GM23338 (cell line): ENCODE results near the gene SLC2A5. TPM values are rescaled to one million over a fixed set of nuclear protein-coding genes. Genes with fewer than 3 reads are reported as not detected.
"Not testable (repeated sequence)": the region's sequence is repeated elsewhere in the genome, so short reads cannot be mapped to it uniquely, and the experiment has no call there.

Source experiments
- ATAC-seq: fragments of 200-7000 bp; cut with Tn5 transposase; 3 replicates; pipeline ENCODE4 v1.9.1; 2020
- DNase-seq: peaks from one replicate; pipeline ENCODE4 v3.0.0-alpha.2; 2015; ENCODE audit warnings: low spot score
- H2AFZ ChIP-seq: fragments of 200-600 bp; sonication (generic); 2 replicates; pipeline ENCODE4 v1.8.0; 2016; ENCODE audit warnings: antibody characterized with exemption, mild to moderate bottlenecking, moderate library complexity
- H3F3A ChIP-seq: fragments of 200-600 bp; sonication (generic); replicated peaks from 2 replicates; pipeline ENCODE4 v1.8.0; 2017; ENCODE audit warnings: antibody characterized with exemption, mixed run types, low read depth
- H3K27ac ChIP-seq: fragments of 200-600 bp; sonication (generic); 2 replicates; pipeline ENCODE4 v1.6.1; 2016; ENCODE audit warnings: low read depth
- H3K27me3 ChIP-seq: fragments of 200-600 bp; sonication (generic); 2 replicates; pipeline ENCODE4 v1.8.0; 2016; ENCODE audit warnings: mild to moderate bottlenecking, mixed run types, moderate library complexity; ENCODE audit not compliant: insufficient read depth
- H3K36me3 ChIP-seq: fragments of 200-600 bp; sonication (generic); 2 replicates; pipeline ENCODE4 v1.8.0; 2016; ENCODE audit warnings: mild to moderate bottlenecking; ENCODE audit not compliant: insufficient read depth
- H3K4me1 ChIP-seq: fragments of 200-600 bp; sonication (generic); 2 replicates; pipeline ENCODE4 v1.8.0; 2016; ENCODE audit warnings: mild to moderate bottlenecking, moderate library complexity; ENCODE audit not compliant: insufficient read depth
- H3K4me2 ChIP-seq: fragments of 200-600 bp; sonication (generic); 2 replicates; pipeline ENCODE4 v1.7.1; 2017; ENCODE audit warnings: mixed run types
- H3K4me3 ChIP-seq: fragments of 200-600 bp; sonication (generic); 2 replicates; pipeline ENCODE4 v1.6.1; 2016; ENCODE audit warnings: mixed run types
- H3K79me2 ChIP-seq: fragments of 200-600 bp; sonication (generic); replicated peaks from 2 replicates; pipeline ENCODE4 v1.8.0; 2017; ENCODE audit warnings: mild to moderate bottlenecking; ENCODE audit not compliant: insufficient read depth
- H3K9me2 ChIP-seq: fragments of 200-600 bp; sonication (generic); 2 replicates; pipeline ENCODE4 v1.8.0; 2017; ENCODE audit not compliant: insufficient read depth
- H4K20me1 ChIP-seq: fragments of 200-600 bp; sonication (generic); replicated peaks from 2 replicates; pipeline ENCODE4 v1.8.0; 2017; ENCODE audit warnings: mild to moderate bottlenecking; ENCODE audit not compliant: insufficient read depth
- H3K27ac Mint-ChIP-seq: 2 replicates; pipeline ENCODE4 v1.8.0; 2020; ENCODE audit warnings: inconsistent platforms, mild to moderate bottlenecking, moderate library complexity, mixed read lengths
- H3K27me3 Mint-ChIP-seq: 3 replicates; pipeline ENCODE4 v1.8.0; 2022; ENCODE audit warnings: low read depth, mild to moderate bottlenecking, moderate library complexity, mixed read lengths, inconsistent platforms; ENCODE audit not compliant: insufficient read depth, poor library complexity
- H3K36me3 Mint-ChIP-seq: 3 replicates; pipeline ENCODE4 v1.8.0; 2021; ENCODE audit warnings: low read depth, mild to moderate bottlenecking, inconsistent platforms, moderate library complexity, mixed read lengths
- H3K4me1 Mint-ChIP-seq: 3 replicates; pipeline ENCODE4 v1.8.0; 2020; ENCODE audit warnings: mild to moderate bottlenecking, inconsistent platforms, mixed read lengths
- H3K4me3 Mint-ChIP-seq: 3 replicates; pipeline ENCODE4 v1.8.0; 2021; ENCODE audit warnings: moderate library complexity, mild to moderate bottlenecking, inconsistent platforms, mixed read lengths
- H3K9me3 Mint-ChIP-seq: 3 replicates; pipeline ENCODE4 v1.8.0; 2020; ENCODE audit warnings: moderate library complexity, mild to moderate bottlenecking, inconsistent platforms, mixed read lengths
- CREB1 ChIP-seq: fragments of 250-450 bp; sonication (Bioruptor Pico); IDR thresholded peaks from 2 replicates; pipeline ENCODE4 v1.5.0; 2020; ENCODE audit warnings: low read depth, mild to moderate bottlenecking, moderate library complexity
- CTCF ChIP-seq, 2 experiments: fragments of 200-600 bp in 1 of 2; sonication (generic) in 1 of 2; conservative IDR thresholded peaks; 2 replicates each; pipeline versions ENCODE4 v1.5.1 to v1.6.1; 2016 to 2017; ENCODE audit warnings: antibody characterized with exemption in 2 of 2, low read depth in 2 of 2, mild to moderate bottlenecking in 2 of 2, moderate library complexity in 1 of 2
- EZH2 ChIP-seq: fragments of 200-600 bp; sonication (generic); IDR thresholded peaks from one replicate; pipeline ENCODE4 v1.8.0; 2017; ENCODE audit warnings: antibody characterized with exemption, mild to moderate bottlenecking, low read depth; ENCODE audit not compliant: unreplicated experiment
- JUNB ChIP-seq: IDR thresholded peaks from one replicate; pipeline ENCODE4 v1.6.1; 2016; ENCODE audit warnings: antibody characterized with exemption; ENCODE audit not compliant: unreplicated experiment
- NANOG ChIP-seq: IDR thresholded peaks from 2 replicates; pipeline ENCODE4 v1.6.1; 2016; ENCODE audit warnings: antibody characterized with exemption, borderline replicate concordance
- polyA plus RNA-seq: library from polyadenylated mRNA; unstranded; fragments of >200 nt; fragmentation: Nextera tagmentation; extraction: Ambion mirVana; gene quantifications from 2 replicates; pipeline ENCODE4 v1.2.1, GENCODE V29; 2016
- total RNA-seq: library from RNA; depleted of rRNA; stranded (reverse); fragments of >200 nt; shearing (Covaris generic); gene quantifications from 2 replicates; pipeline ENCODE4 v1.2.3, GENCODE V29; 2014
- TF ChIP-seq, protein P1 (sequence below): IDR thresholded peaks from 2 replicates; pipeline ENCODE4 v1.6.1; 2016; ENCODE audit warnings: antibody characterized with exemption
- TF ChIP-seq, protein P2 (sequence below): IDR thresholded peaks from one replicate; pipeline ENCODE4 v1.6.1; 2018; ENCODE audit warnings: antibody characterized with exemption; ENCODE audit not compliant: unreplicated experiment

Gene SLC2A5
- total and polyA plus RNA-seq, 2 experiments from 2014 or later = 0.03 TPM; not detected in 1

DNA sequence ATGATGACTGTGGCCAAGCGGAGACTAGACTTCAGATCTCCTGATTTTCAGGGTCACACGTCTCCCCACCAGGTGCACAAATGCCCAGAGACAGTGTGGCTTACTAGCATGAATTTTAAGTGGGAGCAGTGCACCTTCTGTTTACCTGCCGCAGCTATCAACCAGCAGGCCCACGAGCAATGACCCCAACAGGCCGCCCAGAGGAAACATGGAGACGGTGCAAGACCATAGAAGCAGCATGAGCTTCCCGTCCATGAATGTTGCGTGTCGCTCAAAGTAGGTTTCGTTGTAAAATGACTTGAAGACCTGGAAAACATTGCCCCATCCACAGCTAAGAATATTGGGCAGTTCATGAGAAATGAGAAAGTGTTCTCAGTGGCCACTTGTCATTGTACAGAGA is 46.7 kb downstream of the SLC2A5 start:
- no peaks in the 10 kb centered on the region for H3K9me2 ChIP-seq
- H3F3A ChIP-seq = no peaks in the 10 kb centered on the region
- no peaks in the 10 kb centered on the region for H3K36me3 ChIP-seq
- no peaks in the 10 kb centered on the region for H3K4me1 ChIP-seq
- H3K27ac ChIP-seq = no peak overlapping the region
- Mint-ChIP-seq H3K4me3 (no peak overlapping the region), H3K27me3 (peaks cover 5% of the 10 kb centered on the region), H3K9me3 (no peaks in the 10 kb centered on the region), H3K36me3 (no peaks in the 10 kb centered on the region), H3K27ac (no peak overlapping the region), H3K4me1 (no peaks in the 10 kb centered on the region)
- no peak overlapping the region for H3K4me3 ChIP-seq
- peak overlapping the region; percentile 33; the same call in 1 of the 2 replicates for H2AFZ ChIP-seq
- no peaks in the 10 kb centered on the region for H3K27me3 ChIP-seq
- ATAC-seq (peak; percentile 55), DNase-seq (peak; percentile 31)
- H4K20me1 ChIP-seq = no peaks in the 10 kb centered on the region
- TF ChIP-seq NANOG = no peak
- no peak overlapping the region for H3K4me2 ChIP-seq
- no peaks in the 10 kb centered on the region for H3K79me2 ChIP-seq

GRCh38 chr1:9022026-9022738 is 47.3 kb downstream of the SLC2A5 start:
- H3K27me3 ChIP-seq, H3K4me1 Mint-ChIP-seq, H3K27me3 Mint-ChIP-seq, H3K36me3 ChIP-seq, H3K9me2 ChIP-seq, H3K79me2 ChIP-seq, H3K4me1 ChIP-seq, ATAC-seq, H3K36me3 Mint-ChIP-seq, H2AFZ ChIP-seq, H3K27ac Mint-ChIP-seq, H3K27ac ChIP-seq, H3K4me3 ChIP-seq, DNase-seq, H3K4me3 Mint-ChIP-seq, H3F3A ChIP-seq, H4K20me1 ChIP-seq, H3K9me3 Mint-ChIP-seq, H3K4me2 ChIP-seq: not testable (repeated sequence)

DNA sequence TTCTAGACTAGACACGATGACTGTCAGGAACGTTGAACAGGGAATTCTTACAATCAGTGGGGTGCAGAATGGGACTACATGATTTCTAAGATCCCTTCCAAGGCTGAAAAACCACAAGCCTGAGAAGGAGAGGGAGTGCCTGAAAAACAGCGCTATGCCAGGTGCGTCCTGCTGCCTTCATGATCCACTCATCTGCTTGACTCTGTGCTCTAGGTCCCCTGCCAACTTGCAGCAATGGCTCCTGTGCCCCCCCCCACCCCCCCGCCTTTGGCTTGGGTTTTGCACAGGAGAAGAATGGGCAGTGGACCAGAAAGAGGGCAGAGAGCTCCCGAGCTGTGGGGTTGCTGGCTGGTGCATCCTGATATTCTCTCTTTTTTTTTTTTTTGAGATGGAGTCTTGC is 49.1 kb downstream of the SLC2A5 start:
- Histone ChIP-seq H3K9me2 (no peaks in the 10 kb centered on the region), H3K27ac (no peak overlapping the region), H4K20me1 (no peaks in the 10 kb centered on the region; the same call in 1 of the 2 replicates), H3K79me2 (no peaks in the 10 kb centered on the region), H3F3A (no peaks in the 10 kb centered on the region), H3K27me3 (no peaks in the 10 kb centered on the region), H3K4me2 (no peak overlapping the region), H3K4me1 (no peaks in the 10 kb centered on the region), H2AFZ (no peak overlapping the region), H3K36me3 (no peaks in the 10 kb centered on the region), H3K4me3 (no peak overlapping the region)
- no peak overlapping the region for H3K4me3 Mint-ChIP-seq
- no peaks in the 10 kb centered on the region for H3K9me3 Mint-ChIP-seq
- no peak overlapping the region for H3K27ac Mint-ChIP-seq
- ATAC-seq = no peak
- DNase-seq = no peak
- H3K36me3 Mint-ChIP-seq = no peaks in the 10 kb centered on the region
- H3K4me1 Mint-ChIP-seq = no peaks in the 10 kb centered on the region
- H3K27me3 Mint-ChIP-seq = peaks cover 9% of the 10 kb centered on the region
- TF ChIP-seq NANOG (no peak), EZH2 (no peak), CREB1 (no peak), CTCF (conservative IDR thresholded peaks at IDR 0.05; ENCODE audit: low read depth in 2 of 2) (no peak), JUNB (no peak)
- TF ChIP-seq, protein P1, sequence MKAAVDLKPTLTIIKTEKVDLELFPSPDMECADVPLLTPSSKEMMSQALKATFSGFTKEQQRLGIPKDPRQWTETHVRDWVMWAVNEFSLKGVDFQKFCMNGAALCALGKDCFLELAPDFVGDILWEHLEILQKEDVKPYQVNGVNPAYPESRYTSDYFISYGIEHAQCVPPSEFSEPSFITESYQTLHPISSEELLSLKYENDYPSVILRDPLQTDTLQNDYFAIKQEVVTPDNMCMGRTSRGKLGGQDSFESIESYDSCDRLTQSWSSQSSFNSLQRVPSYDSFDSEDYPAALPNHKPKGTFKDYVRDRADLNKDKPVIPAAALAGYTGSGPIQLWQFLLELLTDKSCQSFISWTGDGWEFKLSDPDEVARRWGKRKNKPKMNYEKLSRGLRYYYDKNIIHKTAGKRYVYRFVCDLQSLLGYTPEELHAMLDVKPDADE = no peak
- TF ChIP-seq, protein P2, sequence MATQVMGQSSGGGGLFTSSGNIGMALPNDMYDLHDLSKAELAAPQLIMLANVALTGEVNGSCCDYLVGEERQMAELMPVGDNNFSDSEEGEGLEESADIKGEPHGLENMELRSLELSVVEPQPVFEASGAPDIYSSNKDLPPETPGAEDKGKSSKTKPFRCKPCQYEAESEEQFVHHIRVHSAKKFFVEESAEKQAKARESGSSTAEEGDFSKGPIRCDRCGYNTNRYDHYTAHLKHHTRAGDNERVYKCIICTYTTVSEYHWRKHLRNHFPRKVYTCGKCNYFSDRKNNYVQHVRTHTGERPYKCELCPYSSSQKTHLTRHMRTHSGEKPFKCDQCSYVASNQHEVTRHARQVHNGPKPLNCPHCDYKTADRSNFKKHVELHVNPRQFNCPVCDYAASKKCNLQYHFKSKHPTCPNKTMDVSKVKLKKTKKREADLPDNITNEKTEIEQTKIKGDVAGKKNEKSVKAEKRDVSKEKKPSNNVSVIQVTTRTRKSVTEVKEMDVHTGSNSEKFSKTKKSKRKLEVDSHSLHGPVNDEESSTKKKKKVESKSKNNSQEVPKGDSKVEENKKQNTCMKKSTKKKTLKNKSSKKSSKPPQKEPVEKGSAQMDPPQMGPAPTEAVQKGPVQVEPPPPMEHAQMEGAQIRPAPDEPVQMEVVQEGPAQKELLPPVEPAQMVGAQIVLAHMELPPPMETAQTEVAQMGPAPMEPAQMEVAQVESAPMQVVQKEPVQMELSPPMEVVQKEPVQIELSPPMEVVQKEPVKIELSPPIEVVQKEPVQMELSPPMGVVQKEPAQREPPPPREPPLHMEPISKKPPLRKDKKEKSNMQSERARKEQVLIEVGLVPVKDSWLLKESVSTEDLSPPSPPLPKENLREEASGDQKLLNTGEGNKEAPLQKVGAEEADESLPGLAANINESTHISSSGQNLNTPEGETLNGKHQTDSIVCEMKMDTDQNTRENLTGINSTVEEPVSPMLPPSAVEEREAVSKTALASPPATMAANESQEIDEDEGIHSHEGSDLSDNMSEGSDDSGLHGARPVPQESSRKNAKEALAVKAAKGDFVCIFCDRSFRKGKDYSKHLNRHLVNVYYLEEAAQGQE = no peak
